Measurements from ENCODE around the gene PALB2. TPM values are rescaled to one million over a fixed set of nuclear protein-coding genes. Genes with fewer than 3 reads are reported as not detected.
A peak's percentile ranks its signal among the peaks of the same experiment; 100 is the strongest.

Gene PALB2
- total and polyA plus RNA-seq, 2 of the 13 experiments (the other 11 are each of a cell fraction or from before 2014, with no cell fraction given): 12.1 to 40.9 TPM

DNA sequence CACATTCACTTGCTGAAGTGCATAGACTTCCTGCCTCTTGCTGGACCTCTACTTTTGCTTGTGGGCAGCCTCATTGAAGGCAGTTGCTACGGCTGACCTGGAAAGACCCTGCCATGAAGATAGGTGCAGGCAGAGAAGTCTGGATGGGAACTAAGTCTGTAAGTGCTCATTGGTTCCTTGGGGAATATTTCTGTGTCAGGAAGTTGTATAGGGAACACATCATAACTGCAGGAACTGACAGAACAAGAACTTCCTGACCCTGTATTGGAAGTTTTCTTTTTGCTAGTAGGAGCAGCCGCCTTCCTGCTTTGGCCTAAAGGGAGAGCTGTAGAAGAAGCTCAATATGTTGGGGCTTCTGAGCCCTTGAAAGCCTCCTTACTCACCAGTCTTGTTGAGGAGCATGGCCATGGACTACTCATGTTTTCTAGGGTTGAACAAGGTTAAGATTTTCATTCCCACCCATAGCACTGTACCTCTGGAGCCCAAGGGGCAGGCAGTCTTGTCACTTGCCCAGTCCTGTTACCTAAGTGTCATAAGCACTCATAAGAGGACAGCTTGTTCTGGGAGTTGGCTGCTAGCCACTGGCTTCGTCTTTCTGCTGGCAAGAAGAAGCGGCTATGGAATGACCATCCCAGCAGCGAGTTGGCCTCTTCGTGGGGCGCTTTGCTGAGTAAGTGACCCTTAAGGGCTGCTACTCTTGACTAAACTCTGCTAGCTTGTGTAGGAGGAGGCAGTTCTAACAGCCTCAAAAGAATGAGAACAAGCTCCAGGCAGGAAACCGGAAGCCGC, 76.3 kb downstream of the PALB2 start:
- FAIRE-seq: no peak
- no peak overlapping the region for H3K9ac ChIP-seq (ENCODE audit: insufficient read depth, low read depth, low read length)
- CTCF ChIA-PET (ENCODE audit: low intra/inter-chr PET ratio, low total read pairs): no interaction called here

DNA sequence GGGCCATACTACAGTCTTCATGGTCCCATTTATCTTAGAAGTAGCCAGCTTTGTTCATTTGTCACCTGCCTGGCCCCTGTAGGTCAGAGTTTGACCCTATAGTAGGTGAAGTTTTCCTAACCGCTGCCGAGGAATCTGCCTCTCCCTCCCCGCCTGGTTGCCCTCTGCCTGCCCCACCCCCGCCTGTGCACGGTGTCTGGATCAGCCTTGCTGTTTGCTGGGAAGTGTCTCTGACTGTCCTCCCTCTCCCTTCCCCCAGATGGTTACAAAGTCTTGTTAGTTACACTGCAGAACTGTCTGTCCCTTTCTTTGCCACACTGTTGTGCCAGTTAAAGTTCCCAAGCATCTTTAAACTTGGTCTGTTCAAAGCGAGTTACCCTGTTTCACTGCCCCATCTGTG, 77.9 kb downstream of the PALB2 start:
- Histone ChIP-seq H3K4me2 (ENCODE audit: low read depth, low read length) (no peak overlapping the region), H3K27me3 (ENCODE audit: control insufficient read depth in 1 of 2, insufficient read depth in 2 of 2, low read length in 2 of 2) (peaks cover 0 to 2% of the 10 kb centered on the region in 2 experiments; a peak in 1 of 5 replicates), H4K20me1 (ENCODE audit: insufficient read depth, low read length) (peaks cover 13% of the 10 kb centered on the region; the same call in 1 of the 2 replicates), H3K4me3 (replicated peaks in 1 of 3; ENCODE audit: insufficient read depth in 1 of 3, low read depth in 2 of 3, low read length in 3 of 3) (no peak overlapping the region), H3K9me3 (ENCODE audit: low read length) (no peaks in the 10 kb centered on the region), H3K27ac (ENCODE audit: extremely low read length, insufficient read depth, low read length) (no peak overlapping the region), H3K9ac (ENCODE audit: insufficient read depth, low read depth, low read length) (no peak overlapping the region), H3K4me1 (ENCODE audit: insufficient read depth, low read length) (peaks cover 26% of the 10 kb centered on the region), H2AFZ (ENCODE audit: low read length) (no peak overlapping the region), H3K36me3 (replicated peaks in 1 of 2; ENCODE audit: control insufficient read depth in 1 of 2, insufficient read depth in 2 of 2, low read length in 2 of 2) (peaks cover 55 to 90% of the 10 kb centered on the region in 2 experiments), H3K79me2 (ENCODE audit: insufficient read depth, low read length) (peaks cover 38% of the 10 kb centered on the region)
- intact Hi-C loops (cut with micrococcal nuclease; ENCODE audit: unreplicated experiment): no loop called here
- DNase-seq (ENCODE audit: low spot score) (no peak), ATAC-seq (no peak), FAIRE-seq (no peak)
- ChIA-PET CTCF (ENCODE audit: low intra/inter-chr PET ratio, low total read pairs) (no interaction called here), POLR2A (no interaction called here)
- WGBS (ENCODE audit: low lambda C conversion rate): 95% methylated on average over 6 of the region's 6 CpGs
- BruUV-seq (replicated peaks): no TSS peak
- in situ Hi-C loops (cut with HindIII; ENCODE audit: extremely low pct_ligation_motif_present, low pct_unique_long_range_greater_than_20kb): no loop called here
- TF ChIP-seq ZNF766 (CRISPR knock-in tag; IDR thresholded peaks at IDR 0.05; ENCODE audit: borderline replicate concordance) (no peak), HMG20B (CRISPR knock-in tag; conservative IDR thresholded peaks at IDR 0.05) (no peak), ZNF883 (CRISPR knock-in tag; IDR thresholded peaks at IDR 0.05; ENCODE audit: not compliant biosample characterization) (no peak), AKAP8 (CRISPR knock-in tag; IDR thresholded peaks at IDR 0.05) (no peak), ZNF615 (CRISPR knock-in tag; IDR thresholded peaks at IDR 0.05; ENCODE audit: borderline replicate concordance) (no peak), ZNF17 (CRISPR knock-in tag; IDR thresholded peaks at IDR 0.05) (no peak), MTF1 (CRISPR knock-in tag; IDR thresholded peaks at IDR 0.05) (no peak), ZNF724P (CRISPR knock-in tag; IDR thresholded peaks at IDR 0.05; ENCODE audit: borderline replicate concordance) (no peak), ARID2 (CRISPR knock-in tag; IDR thresholded peaks at IDR 0.05; ENCODE audit: borderline replicate concordance) (no peak)
- TF ChIP-seq, protein P1, sequence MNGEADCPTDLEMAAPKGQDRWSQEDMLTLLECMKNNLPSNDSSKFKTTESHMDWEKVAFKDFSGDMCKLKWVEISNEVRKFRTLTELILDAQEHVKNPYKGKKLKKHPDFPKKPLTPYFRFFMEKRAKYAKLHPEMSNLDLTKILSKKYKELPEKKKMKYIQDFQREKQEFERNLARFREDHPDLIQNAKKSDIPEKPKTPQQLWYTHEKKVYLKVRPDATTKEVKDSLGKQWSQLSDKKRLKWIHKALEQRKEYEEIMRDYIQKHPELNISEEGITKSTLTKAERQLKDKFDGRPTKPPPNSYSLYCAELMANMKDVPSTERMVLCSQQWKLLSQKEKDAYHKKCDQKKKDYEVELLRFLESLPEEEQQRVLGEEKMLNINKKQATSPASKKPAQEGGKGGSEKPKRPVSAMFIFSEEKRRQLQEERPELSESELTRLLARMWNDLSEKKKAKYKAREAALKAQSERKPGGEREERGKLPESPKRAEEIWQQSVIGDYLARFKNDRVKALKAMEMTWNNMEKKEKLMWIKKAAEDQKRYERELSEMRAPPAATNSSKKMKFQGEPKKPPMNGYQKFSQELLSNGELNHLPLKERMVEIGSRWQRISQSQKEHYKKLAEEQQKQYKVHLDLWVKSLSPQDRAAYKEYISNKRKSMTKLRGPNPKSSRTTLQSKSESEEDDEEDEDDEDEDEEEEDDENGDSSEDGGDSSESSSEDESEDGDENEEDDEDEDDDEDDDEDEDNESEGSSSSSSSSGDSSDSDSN (CRISPR knock-in tag; IDR thresholded peaks at IDR 0.05): no peak

More for the DNA sequence above, 76.3 kb downstream of the PALB2 start:
- Histone ChIP-seq H3K27ac (ENCODE audit: extremely low read length, insufficient read depth, low read length) (no peak overlapping the region), H3K9me3 (ENCODE audit: low read length) (no peaks in the 10 kb centered on the region), H4K20me1 (ENCODE audit: insufficient read depth, low read length) (peaks cover 10% of the 10 kb centered on the region; the same call in 1 of the 2 replicates), H3K4me1 (ENCODE audit: insufficient read depth, low read length) (peaks cover 13% of the 10 kb centered on the region), H3K4me3 (replicated peaks in 1 of 3; ENCODE audit: insufficient read depth in 1 of 3, low read depth in 2 of 3, low read length in 3 of 3) (no peak overlapping the region), H3K36me3 (replicated peaks in 1 of 2; ENCODE audit: control insufficient read depth in 1 of 2, insufficient read depth in 2 of 2, low read length in 2 of 2) (peaks cover 59 to 97% of the 10 kb centered on the region in 2 experiments), H2AFZ (ENCODE audit: low read length) (no peak overlapping the region), H3K4me2 (ENCODE audit: low read depth, low read length) (no peak overlapping the region), H3K79me2 (ENCODE audit: insufficient read depth, low read length) (peaks cover 22% of the 10 kb centered on the region), H3K27me3 (ENCODE audit: control insufficient read depth in 1 of 2, insufficient read depth in 2 of 2, low read length in 2 of 2) (no peaks in the 10 kb centered on the region)
- TF ChIP-seq RBFOX2 (IDR thresholded peaks at IDR 0.05; ENCODE audit: low read depth, low read length) (0 out of 2 replicates have a peak, but pooled peaks have one; percentile 39), ZNF724P (CRISPR knock-in tag; IDR thresholded peaks at IDR 0.05; ENCODE audit: borderline replicate concordance) (no peak), NCOA5 (CRISPR knock-in tag; IDR thresholded peaks at IDR 0.05) (no peak), RBM22 (optimal IDR thresholded peaks at IDR 0.05; ENCODE audit: low read length) (peak; percentile 53), ZNF589 (CRISPR knock-in tag; conservative IDR thresholded peaks at IDR 0.05) (no peak), PHB2 (IDR thresholded peaks at IDR 0.05; ENCODE audit: partially characterized antibody) (no peak), SMAD1 (CRISPR knock-in tag; IDR thresholded peaks at IDR 0.05; ENCODE audit: borderline replicate concordance, low read depth) (no peak), CC2D1A (CRISPR knock-in tag; IDR thresholded peaks at IDR 0.05) (no peak), TP53 (CRISPR knock-in tag; conservative IDR thresholded peaks at IDR 0.05) (no peak)
- BruUV-seq (replicated peaks): no TSS peak
- ATAC-seq (no peak), DNase-seq (ENCODE audit: low spot score) (no peak)
- intact Hi-C loops (cut with micrococcal nuclease; ENCODE audit: unreplicated experiment) (no loop called here), in situ Hi-C loops (cut with HindIII; ENCODE audit: extremely low pct_ligation_motif_present, low pct_unique_long_range_greater_than_20kb) (no loop called here)
- POLR2A ChIA-PET: no interaction called here
- 100% methylated on average over 9 of the region's 9 CpGs for WGBS (ENCODE audit: low lambda C conversion rate)

Measured in HepG2 (cell line).